Measurements from ENCODE around the gene VPS37B.
A peak's percentile ranks its signal among the peaks of the same experiment; 100 is the strongest.

Gene VPS37B

GRCh38 chr12:122839907-122840554, 55.9 kb downstream of the VPS37B start:
- TF ChIP-seq CTCF (IDR thresholded peaks at IDR 0.05; ENCODE audit: control insufficient read depth, extremely low read depth, insufficient read depth), result no peak
- no peak for DNase-seq (ENCODE audit: low read depth)
- H3K4me3 ChIP-seq (ENCODE audit: low read depth, low read length), result no peak overlapping the region

DNA sequence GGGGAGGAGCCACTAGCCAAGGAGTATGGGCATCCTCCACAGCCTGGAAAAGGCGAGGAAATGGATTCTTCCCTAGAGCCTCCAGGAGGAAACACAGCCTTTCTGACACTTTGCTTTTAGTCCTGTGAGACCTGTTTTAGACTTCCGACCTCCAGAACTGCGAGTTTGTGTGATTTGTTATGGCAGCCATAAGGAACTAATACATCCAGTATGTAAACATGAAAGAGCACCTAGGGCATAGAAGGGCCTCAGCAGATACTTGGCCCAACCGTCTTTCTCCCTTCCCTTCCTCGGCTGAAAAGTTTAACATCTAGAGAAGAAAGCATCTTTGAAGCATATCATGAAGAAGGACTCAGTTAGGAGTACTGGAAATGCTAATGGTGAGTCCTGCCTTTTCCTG, 57.1 kb downstream of the VPS37B start:
- no peak overlapping the region for H3K4me3 ChIP-seq (ENCODE audit: low read depth, low read length)
- TF ChIP-seq CTCF (IDR thresholded peaks at IDR 0.05; ENCODE audit: control insufficient read depth, extremely low read depth, insufficient read depth), result no peak
- no peak for DNase-seq (ENCODE audit: low read depth)

- H3K4me3 ChIP-seq (ENCODE audit: low read depth, low read length), result no peak overlapping the region; the same call in 1 of the 2 replicates
- TF ChIP-seq CTCF (IDR thresholded peaks at IDR 0.05; ENCODE audit: control insufficient read depth, extremely low read depth, insufficient read depth), result no peak
- no peak for DNase-seq (ENCODE audit: low read depth)
Measured at GRCh38 chr12:122837306-122838265, 58.3 kb downstream of the VPS37B start.

- no peak for DNase-seq (ENCODE audit: low read depth)
- TF ChIP-seq CTCF (IDR thresholded peaks at IDR 0.05; ENCODE audit: control insufficient read depth, extremely low read depth, insufficient read depth), result no peak
- H3K4me3 ChIP-seq (ENCODE audit: low read depth, low read length), result peak overlapping the region; percentile 67
Measured at GRCh38 chr12:122836027-122836921, 59.6 kb downstream of the VPS37B start.

- no peak for DNase-seq (ENCODE audit: low read depth)
- peak overlapping the region; percentile 67 for H3K4me3 ChIP-seq (ENCODE audit: low read depth, low read length)
- TF ChIP-seq CTCF (IDR thresholded peaks at IDR 0.05; ENCODE audit: control insufficient read depth, extremely low read depth, insufficient read depth), result 0 out of 2 replicates have a peak, but pooled peaks have one; percentile 11
Measured at GRCh38 chr12:122835750-122836026, 60.2 kb downstream of the VPS37B start.

DNA sequence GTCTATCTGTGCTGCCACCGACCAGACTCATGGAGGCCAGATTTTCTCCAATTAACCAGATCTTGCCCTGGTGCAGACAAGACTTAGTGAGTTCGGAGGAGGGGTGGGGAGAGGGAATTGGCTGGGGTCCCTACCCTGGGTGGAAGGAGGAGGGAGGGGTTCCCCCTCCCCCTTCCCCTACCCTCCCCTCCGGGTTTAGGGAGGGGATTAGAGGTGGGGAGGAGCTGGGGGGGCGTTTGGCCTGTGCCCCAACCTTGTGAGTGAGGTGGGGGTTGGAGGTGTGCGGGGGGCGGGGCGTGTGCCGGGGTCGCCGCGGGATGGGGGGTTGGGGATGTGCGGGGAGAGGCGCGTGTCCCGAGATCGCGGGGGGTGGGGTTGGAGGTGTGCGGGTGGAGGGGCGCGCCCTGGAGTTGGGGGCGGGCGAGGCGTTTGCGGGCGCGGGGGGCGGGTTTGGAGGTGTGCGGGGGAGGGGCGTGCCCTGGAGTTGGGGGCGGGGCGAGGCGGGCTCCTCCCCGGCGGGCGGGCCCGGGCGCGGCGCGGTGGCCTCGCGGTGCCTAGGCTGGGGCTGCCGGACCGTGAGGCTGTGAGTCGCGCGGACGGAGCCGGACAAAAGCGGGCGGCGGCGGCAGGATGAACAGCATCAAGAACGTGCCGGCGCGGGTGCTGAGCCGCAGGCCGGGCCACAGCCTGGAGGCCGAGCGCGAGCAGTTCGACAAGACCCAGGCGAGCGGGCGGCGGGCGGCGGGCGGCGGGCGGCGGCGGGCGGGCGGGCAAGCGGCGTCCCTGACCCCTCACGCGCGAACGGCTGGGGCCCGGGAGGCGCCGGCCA, 60.8 kb downstream of the VPS37B start, which contains the start of gene HIP1R:
Gene HIP1R, plus strand, starts transcription at position 537 of the 829 bp plus-strand sequence. Its CDS starts 94 bp downstream, at position 631.
- no peak for DNase-seq (ENCODE audit: low read depth)
- H3K4me3 ChIP-seq (ENCODE audit: low read depth, low read length), result peak within 1 kb of the TSS; percentile 67
- no peak for TF ChIP-seq CTCF (IDR thresholded peaks at IDR 0.05; ENCODE audit: control insufficient read depth, extremely low read depth, insufficient read depth)

All from LNCaP clone FGC (cell line).